ENCODE measurements around the gene BCL2.

BCL2 gene

DNA sequence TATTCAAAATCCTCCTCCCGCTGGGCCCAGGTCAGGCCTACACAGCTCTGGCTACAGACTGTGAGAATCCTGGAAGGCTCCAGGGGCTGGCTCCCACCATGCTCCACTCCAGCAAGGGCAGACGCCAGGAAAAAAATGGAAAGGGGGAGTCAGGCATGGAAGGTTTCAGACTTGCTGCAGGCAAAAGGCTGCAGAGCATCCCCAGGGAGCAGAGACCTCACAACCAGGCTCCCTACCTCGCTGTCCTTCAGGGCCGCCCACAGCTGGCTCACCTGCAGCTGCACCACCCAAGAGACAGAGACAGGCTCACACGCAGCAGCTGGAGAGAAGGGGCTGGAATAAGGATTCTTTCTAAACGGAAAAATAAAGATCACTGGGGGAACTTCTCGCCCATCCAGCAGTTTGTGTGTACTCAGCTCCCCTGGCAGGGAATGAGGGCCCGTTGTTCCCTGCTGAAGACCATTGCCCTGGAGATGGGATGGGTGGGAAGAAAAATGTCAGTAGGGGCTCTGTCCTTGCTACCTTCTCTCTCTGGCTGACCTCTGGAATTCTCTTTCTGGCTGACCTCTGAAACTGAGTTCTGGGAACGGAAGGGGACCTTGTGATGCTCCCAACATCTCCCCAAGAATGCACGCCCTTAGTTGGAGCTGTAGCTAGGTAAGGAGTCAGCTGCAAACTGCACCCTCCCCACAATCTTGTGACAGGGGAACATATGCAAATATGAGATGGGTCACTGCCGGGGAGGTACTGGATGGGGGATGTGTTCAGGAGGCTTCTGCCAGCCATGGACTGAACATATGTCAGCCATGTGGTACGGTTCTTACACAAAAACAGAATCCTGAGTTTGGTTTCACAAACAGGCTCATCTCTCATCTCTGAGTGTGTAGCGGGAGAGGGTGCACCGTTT, 34.5 kb downstream of the BCL2 start:
- DNase-seq (ENCODE audit: low read depth) = no peak

DNA sequence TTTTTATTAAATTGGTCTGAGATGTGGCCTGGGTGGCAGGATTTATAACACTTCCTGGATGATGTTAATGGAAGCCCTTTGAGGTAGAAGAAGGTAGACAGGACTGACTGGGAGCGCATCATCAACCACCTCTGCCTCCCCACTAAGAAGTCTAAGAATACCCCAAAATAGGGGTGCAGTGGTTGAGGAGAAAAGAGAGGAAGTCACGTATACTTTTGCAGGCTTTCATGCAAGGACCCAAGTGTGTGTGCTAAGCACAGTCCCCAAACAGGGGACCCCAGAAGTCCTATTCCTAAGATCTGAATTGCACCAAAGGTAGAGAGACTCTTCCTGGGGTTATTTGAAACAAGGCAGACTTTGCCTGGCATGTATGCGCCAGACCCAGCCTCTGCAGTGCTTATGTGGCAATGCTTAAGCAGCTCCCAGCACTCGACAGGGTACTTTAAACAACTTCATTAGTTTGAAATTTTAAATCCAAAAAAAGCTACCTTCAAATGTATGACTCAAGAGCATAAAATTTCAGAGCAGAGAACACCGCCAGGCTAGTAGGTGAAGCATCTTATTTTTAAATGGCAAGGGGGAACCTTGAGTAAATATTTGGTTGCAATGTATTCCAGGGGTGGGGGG, 35.3 kb downstream of the BCL2 start:
- DNase-seq (ENCODE audit: low read depth) = no peak

DNA sequence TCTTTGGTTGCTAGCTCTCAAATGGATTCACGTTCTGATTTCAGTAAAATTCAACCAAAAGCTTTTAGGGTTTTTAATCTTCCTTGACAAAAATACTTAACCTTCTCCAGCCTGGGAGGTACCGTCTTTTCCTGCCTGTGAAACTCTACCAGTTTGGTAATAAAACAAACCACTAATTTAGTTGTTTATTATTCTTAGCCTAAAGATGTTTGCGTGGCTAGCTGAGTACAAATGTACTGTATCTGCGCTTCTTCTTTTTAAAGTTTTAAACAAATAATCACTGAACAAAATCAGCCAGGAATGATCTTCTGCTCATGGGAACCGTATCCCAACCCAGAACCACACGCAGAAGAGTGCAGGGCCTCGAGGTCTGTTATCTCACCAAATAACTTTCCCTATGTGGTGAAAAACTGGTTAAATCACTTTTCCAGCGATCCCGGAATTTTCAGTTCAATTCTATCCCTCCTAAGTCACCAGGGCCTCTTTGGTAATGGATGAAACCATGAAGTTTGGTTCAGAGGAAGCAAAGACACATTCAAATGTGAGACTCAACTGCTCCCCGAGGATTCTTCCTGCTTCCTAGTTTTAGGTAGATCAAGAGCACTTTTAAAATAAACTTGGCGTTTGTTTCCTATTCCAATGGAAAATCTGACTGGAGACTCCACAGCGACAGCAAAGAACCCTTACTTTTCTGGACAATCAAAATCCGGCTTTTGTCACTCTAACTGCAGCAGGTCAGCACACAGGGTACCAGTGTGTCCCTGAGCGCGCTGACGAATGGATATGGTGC, 36.1 kb downstream of the BCL2 start:
- no peak for DNase-seq (ENCODE audit: low read depth)

DNA sequence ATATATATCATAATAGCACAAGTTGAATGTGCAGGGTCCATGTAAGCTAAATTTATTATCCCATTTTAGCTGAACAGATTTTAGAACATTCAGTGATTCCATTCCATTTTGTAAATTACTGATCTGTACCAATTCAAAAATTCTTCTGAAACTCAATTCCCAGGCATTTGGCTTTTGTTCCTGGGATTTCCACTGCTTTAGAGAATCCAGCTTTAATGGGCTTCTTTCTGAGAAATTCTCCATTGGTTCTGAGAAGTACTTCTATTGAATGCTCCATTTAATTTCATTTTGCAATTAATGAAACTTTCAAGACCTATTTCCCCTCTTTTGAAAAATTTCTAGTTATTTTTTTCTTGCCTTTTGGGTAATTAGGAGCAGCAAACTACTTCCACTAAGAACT, 36.8 kb downstream of the BCL2 start:
- no peak for DNase-seq (ENCODE audit: low read depth)

DNA sequence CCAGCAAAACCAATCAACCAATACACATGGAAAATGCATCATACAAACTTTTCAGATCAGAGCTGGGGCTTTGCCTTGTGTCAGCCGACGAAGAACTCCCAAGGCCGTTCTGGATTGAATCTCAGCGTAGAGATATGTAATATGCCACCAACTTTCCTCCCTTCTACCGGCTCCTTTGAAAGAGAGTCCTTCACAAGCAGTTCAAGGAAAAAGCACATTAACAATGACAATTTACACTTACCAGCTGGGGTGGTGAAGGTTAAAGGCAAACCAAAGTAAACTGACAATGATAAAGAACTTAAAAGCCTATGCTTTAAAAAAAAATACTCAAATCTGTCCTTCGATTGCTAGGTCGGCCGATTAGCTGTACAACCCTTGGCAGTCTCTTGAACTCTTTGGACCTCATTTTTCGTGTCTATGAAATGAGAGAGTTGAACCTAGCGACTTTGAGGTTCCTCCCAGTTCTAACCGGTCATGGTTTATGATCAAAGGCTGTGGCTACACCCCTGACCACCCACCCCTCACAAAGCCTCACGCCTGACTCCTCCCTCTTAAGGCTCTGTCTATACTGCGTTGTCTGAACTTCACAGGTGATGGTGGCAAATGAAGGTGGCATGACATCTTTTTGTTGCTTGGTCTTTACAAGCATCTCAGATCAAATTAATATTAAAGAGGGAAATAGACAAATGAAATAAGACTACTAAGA, 46.2 kb downstream of the BCL2 start:
- DNase-seq (ENCODE audit: low read depth) = no peak

DNA sequence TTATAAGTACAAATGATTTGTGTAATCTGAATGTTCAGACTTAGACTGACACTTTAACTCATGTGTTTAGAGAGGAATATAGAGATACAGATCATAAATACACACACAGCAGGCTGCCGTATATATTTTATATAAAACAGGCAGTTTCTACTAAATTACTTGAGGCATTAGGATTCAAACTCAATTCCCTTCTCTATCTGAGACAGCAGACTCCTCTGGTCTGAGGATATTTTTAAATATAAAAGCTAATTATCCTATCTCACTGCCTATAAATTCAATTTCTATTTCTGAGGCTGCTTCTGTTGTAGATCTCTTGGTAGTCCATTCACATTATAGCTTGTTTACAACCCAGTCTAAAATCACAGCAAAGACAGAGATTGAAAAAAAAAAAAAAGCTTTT, 46.9 kb downstream of the BCL2 start:
- DNase-seq (ENCODE audit: low read depth) = no peak

DNA sequence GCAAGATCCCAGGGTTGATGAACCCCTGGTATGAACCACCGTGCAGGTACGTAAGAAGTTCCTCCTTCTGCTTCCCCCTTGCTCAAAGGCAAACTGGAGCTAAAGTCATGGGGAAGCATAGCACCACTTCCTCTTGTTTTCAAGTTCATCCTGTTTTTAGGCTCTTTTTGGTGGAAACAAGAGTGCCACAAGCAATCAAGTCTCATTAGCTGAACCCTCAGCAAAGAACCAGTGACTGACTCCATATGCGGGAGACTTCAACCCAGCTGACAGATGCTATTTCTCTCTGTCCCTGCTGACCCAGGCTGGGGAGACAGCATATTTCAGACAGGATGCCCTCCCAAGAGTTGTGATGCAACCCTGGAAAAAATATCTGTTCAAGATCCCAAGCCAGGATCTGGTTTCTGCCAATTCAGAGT, 47.7 kb downstream of the BCL2 start:
- DNase-seq (ENCODE audit: low read depth) = no peak

DNA sequence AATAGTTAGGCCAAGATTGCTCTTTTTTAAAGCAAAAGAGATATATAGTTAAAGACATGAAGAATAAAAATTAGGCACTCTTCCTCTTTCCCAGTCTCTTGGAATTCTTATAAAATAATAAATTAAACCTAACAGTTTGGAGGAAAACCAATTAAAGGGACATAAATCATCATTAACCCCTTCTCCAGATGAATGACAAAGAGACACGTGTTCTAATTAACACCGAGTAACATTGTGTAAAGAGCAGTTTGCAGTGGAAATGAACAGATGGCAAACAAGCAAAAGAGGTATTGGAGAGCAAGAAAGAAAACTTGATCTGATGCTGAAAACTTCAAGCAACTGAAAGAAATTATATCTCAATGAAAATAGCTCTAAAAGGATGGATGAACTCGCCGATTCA, 48.4 kb downstream of the BCL2 start:
- DNase-seq (ENCODE audit: low read depth) = no peak

DNA sequence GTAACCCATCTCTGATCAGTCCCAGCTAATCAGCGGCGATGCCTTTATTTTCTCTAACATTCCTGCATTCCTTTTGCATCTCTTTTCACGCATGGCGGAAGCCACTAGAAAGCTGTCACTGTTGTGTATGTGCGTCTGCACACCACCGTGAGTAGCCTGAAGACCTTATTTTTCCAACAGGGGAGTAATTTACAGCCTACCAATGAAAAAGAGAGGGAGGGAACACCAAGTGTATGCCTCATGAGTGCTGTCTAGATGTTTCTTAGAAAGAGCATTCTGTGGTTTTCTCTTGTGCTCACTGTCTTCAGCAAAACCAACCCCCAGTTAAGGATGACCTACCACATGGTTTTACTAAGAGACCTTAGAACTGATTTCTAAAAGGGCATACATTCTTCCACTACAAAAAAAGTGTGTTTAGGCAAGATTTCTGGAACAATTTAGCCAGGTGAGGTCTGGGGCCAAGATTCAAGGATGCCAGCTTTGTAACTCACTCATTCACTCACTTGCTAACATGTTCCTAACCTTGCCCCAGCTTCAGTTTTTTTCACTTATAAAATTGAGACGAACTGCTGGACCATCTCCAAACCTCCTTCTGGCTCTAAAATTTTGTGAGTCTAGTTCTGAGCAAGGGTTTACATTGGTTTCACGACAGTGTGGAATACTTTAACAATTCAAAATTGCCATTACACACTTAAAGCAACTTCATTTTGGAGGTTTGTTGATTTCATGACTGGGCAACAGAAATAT, 51.4 kb downstream of the BCL2 start:
- no peak for DNase-seq (ENCODE audit: low read depth)

DNA sequence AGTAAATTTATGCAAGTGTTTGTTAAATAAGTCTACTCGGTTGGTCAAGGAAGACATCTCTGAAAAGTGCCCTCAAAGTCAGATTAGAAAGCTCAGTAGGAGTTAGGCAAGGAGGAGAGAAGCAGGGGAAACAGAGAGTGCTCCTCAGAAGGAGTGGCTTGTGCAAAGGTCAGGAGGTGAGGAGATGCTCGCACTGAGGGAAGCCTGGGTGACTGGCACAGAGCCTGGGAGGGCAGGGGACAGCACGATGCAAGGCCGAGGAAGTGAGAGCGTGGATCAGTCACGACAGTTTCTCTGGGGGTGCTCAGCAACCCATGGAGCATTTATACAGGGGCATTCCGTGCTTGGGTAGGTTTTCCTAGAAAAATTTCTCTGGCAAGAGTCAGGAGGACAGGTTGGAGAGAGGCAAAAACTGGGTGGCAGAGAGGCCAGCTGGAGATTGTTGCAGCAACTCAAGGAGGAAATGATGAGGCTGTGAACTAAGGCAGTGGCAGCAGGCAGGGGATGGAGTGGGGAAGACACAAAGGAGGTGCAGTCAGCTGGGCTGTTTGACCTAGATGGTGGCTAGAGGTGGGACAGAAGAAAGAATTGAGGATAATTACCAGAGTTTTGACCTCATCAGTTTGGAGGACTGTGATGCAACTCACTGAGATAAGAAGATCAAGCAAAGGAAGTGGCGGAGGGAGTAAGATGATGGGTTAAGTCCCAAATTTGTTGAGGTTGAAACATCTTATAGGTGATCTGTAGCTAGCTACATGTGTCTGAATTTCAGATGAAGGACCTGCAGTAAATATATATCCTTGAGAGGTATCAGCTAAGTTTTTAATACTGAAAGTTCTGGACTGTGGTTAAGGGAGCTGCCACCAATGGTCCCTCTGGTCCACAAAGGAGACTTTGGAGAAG, 52.4 kb downstream of the BCL2 start:
- no peak for DNase-seq (ENCODE audit: low read depth)

DNA sequence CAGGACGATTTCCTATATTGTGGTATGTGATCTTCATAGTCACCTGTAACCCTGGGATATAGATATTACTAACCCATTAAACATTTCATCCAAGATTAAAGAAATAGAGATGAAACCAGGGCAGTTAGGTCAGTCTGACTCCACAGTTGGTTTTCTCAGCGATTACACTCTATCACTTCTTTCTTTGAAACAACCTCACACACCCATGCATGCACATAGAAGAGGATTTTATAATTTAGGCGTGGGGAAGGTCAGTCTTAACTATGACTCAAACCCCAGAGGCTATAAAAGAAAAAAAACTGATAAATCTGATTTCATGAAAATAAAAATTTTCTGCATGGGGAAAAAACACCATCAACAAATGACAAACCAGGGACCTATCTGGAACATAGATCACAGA, 54.2 kb downstream of the BCL2 start:
- DNase-seq (ENCODE audit: low read depth) = no peak

DNA sequence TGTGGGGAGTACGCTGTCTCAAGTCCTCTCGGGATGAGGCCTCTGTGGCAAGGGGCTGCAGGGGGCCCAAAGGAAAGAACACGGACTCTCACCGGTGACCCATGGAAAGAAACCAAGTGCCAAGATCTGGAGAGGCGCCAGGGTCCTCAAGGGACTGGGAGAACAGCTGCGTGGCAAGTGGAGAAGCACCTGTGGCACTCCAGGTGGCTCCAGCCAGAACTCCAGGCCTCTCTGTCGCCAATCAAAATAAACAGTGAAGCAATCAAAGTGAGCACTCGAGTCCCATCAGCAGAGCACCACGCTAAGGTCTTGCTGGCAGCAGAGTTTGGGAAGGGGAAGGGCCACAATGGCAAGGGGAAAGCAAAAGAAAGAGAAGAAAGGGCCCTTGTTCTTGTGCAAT, 54.7 kb downstream of the BCL2 start:
- DNase-seq (ENCODE audit: low read depth) = no peak

DNA sequence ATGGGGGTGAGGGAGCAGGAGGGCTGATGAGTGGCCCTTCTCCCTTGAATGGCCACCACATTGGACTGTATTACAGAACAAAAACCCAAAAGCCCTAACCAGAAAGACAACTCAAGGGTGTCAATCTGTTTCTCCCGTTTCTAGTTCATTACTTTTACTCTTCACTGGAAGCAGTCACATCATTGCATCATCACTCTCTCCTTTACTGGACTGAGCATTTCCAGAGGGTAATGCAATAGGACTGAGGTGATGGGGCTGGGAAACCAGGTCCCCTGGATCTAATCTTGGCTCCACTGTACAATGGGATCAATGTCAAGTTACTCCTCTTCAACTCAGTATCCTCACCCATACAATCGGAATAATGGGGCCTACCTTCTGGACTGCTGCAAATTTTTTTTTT, 56.1 kb downstream of the BCL2 start:
- no peak for DNase-seq (ENCODE audit: low read depth)

DNA sequence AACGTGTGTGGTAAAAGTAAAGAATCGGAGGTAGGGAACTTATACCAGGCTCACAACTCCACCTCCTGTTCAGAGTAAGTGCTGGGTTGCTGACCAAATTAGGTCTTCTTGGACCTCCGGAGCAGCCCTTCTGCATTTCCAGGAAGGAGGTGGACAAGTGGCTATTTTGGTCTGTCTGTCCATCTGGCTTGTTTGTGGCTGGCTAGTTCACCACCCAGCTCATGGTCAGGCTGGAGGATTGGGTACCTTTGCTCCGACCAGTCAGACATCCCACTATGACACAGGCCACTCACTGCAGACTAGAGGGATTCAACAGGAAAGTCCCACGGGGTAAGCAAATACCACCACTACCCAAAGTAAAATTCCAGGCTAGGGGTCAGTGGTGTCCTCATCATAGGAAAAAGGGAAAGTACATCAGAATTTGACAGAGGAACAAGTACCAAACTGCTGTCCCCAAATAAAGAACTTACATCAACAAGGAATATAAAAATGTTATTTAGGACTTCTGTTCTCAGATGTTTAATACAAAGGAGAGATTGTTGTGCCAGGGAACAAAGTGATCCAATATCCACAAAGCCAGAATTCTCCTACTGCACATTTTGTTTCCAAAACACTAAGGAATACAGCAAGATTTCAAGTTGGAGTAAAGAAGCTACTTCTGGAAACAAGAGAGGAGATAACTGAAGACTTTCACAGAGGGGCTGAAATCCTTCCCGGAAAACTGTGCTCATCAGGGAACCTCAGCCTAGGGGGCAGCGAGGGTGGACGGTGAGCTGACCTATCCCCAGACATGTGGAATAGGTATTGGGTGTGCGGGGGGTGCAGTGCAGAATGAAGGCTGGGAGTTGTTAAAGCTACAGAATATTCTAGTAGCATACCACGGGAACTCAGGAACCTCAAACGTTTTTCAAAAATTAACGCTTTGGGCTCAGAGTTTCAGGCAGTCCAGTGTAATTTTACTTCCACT, 56.9 kb downstream of the BCL2 start:
- DNase-seq (ENCODE audit: low read depth) = no peak

DNA sequence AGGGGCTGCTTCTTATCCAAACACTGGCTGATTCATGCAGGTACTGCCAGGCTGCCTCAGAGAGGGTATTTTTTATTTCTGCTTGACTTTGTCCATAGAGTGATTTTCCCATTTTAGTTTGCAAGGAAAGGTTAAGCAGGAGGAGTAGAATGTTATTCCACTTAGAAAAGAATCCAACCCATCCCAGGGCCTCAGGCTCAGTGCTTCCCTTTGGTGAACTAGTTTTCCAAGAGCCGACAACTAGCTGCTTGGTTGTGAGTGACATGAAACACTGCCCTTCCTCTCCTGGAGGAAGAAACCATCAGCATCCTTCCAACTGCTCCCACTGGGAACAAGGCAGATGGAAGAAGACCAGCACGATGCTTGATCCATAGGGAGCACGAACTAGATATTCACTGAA, 58.5 kb downstream of the BCL2 start:
- no peak for DNase-seq (ENCODE audit: low read depth)

DNA sequence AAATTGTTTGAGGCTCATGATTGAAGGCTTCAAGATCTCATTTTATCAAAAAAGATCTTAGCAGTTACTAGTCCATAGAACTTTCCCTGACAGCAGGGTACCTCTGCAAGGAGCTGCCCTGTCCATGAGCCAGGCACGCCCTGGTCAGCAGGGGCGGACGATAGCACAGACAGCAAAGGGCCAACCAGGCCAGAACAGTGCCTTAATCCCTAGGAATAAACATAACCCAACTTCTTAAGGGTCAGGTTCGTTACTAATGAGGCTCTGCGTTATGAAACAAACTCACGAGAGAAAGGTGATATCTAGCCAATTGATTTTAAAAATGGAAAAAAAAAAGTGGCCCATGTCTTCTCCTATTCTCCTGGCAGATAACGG, 59.2 kb downstream of the BCL2 start:
- no peak for DNase-seq (ENCODE audit: low read depth)

DNA sequence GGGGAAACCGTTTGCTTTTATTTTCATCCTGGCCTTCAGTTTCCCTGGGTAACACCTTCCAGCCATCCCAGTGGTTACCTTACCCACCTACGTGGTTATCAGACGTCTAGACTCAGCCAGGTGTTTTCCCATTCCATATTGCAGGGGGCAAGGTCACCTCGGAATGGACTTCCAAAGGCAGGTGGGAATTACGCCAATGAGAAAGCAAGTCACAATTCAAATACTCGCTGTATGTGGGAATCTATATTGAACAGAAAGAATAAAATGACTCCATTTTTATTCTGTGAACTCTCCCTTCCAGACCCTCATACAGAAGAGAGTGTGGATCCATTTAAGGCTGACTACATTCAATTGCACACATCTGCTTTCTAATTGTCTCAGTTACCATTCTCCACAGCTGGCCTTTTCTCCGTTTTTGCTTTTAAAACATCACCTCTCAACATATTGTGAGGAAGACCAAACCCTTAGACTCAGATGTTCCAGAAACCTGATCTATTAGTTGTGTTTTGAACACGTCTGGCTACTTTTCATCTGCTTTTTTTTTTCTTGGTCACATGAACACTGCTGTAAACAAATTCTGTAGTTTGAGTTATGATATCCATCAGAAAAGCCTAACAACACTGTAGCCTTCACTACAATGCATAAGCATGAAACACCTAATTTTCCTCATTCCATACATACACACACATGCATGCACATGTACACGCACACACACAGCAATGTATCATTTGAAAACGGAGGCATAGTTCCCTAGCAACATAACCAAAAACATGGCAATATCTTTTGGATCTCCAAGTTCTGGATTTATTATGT, 59.8 kb downstream of the BCL2 start:
- no peak for DNase-seq (ENCODE audit: low read depth)

DNA sequence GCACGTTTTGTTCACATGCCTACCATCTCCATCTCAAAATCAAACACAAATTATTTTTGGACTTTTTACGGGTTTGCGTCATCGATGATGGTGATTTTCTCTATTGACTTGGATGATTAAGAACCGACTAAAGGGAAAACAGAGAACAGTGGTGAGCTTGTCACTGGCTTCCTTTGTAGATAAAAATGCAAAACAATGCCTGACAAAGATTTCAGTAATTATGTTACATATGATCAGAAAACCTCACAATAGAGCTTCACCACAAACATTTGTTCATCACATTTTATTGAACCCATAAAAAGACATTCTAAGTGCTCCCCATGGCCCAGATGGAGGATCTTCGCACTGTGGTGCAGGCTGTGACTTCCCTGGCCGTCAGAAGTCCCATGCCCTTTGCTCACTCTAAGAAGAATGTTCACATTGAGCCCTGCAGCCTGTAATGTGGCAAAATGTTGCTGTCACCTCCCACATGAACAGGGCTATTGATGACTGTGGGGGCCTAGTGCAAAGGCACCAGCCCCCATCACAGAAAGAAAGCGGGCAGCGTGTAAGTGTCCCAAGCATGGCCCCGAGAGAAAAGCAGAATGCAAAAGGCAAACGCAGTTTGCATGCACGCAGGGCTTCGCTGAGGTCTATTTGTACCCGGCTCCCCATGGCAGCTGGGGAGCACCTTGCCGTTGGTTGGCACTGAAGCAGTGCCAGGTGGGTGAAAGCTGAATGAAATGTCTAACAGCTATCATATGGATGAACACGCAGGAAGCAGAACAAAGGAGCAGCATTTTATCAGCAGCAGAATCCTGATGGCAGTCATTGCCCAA, 60.6 kb downstream of the BCL2 start:
- no peak for DNase-seq (ENCODE audit: low read depth)
